ENCODE data around the gene ZNF318. TPM values are rescaled to one million over a fixed set of nuclear protein-coding genes. Genes with fewer than 3 reads are reported as not detected.
A peak's percentile ranks its signal among the peaks of the same experiment; 100 is the strongest.

Gene ZNF318
- total and polyA plus RNA-seq, 2 donors (not counting 1 experiment from before 2014, with no cell fraction given) = 79.7 to 91.8 TPM

DNA sequence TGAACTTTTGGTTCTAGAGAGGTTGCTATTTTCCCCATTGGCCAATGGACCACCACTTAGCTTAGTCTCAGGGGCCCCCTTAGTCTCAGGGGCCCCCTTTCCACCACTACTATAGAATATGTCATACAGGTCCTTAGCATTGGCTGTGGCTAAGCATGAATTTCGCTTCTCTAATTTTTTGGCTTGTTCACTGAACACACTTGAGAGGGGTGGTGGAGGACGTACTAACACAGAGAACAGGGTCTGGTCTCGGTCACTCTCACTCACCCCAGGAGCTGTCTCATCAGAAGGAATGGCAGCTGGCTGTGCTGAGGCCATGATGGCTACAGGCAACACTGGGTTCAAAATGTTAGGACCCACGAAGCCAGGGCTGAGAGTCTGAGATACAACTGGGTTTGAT lies 30.3 kb downstream of the ZNF318 start:
- ChIA-PET CTCF (interaction anchor here (1.0 to 4.8 kb wide), 6 partner anchors 10 to 76 kb away, joined by 3 to 37 read pairs (median 4); partner anchors contain the start of gene CRIP3), POLR2A (interaction anchor here (0.6 kb wide), 1 partner anchor 114 kb away, joined by 4 read pairs; no protein-coding TSS in a partner anchor)
- Histone ChIP-seq H3K27me3 (replicated peaks in 1 of 4; ENCODE audit: control extremely low read depth in 1 of 4, control insufficient read depth in 3 of 4, insufficient read depth in 4 of 4, low read length in 3 of 4) (no peaks in the 10 kb centered on the region), H2AFZ (ENCODE audit: insufficient read depth, low read depth, low read length, poor library complexity, severe bottlenecking) (no peak overlapping the region), H3K36me3 (replicated peaks in 1 of 2; ENCODE audit: control extremely low read depth in 1 of 2, control insufficient read depth in 1 of 2, extremely low read depth in 1 of 2, insufficient read depth in 2 of 2, low read length in 1 of 2) (peaks cover 7 to 74% of the 10 kb centered on the region in 2 experiments), H3K9ac (ENCODE audit: low read length) (no peak overlapping the region), H3K4me1 (ENCODE audit: control insufficient read depth in 2 of 2, insufficient read depth in 2 of 2, low read length in 2 of 2) (peaks cover 23 to 25% of the 10 kb centered on the region in 2 donors), H3K79me2 (ENCODE audit: control insufficient read depth, insufficient read depth, low read length) (peaks cover 11% of the 10 kb centered on the region), H4K20me1 (ENCODE audit: control insufficient read depth, insufficient read depth, low read length, poor library complexity, severe bottlenecking) (peaks cover 37% of the 10 kb centered on the region), H3K4me3 (ENCODE audit: control extremely low read depth in 1 of 5, extremely low read depth in 1 of 5, insufficient read depth in 1 of 5, low read depth in 2 of 5, low read length in 4 of 5) (no peak overlapping the region), H3K27ac (ENCODE audit: low read length in 2 of 2) (peak overlapping the region in 1 of 2 donors; percentile 63), H3K9me3 (ENCODE audit: control extremely low read depth in 1 of 3, control insufficient read depth in 2 of 3, insufficient read depth in 1 of 3, low read length in 2 of 3) (no peaks in the 10 kb centered on the region), H3K4me2 (replicated peaks; ENCODE audit: low read depth, low read length, poor library complexity, severe bottlenecking) (no peak overlapping the region)
- DNase-seq (no peak), ATAC-seq (ENCODE audit: low read depth) (peak; percentile 80)
- H3K27ac Mint-ChIP-seq = peak overlapping the region; percentile 53
- H3K4me3 Mint-ChIP-seq = no peak overlapping the region
- H3K9me3 Mint-ChIP-seq (ENCODE audit: insufficient read depth) = no peaks in the 10 kb centered on the region
- H3K4me1 Mint-ChIP-seq = peaks cover 40% of the 10 kb centered on the region
- TF ChIP-seq, protein P1, sequence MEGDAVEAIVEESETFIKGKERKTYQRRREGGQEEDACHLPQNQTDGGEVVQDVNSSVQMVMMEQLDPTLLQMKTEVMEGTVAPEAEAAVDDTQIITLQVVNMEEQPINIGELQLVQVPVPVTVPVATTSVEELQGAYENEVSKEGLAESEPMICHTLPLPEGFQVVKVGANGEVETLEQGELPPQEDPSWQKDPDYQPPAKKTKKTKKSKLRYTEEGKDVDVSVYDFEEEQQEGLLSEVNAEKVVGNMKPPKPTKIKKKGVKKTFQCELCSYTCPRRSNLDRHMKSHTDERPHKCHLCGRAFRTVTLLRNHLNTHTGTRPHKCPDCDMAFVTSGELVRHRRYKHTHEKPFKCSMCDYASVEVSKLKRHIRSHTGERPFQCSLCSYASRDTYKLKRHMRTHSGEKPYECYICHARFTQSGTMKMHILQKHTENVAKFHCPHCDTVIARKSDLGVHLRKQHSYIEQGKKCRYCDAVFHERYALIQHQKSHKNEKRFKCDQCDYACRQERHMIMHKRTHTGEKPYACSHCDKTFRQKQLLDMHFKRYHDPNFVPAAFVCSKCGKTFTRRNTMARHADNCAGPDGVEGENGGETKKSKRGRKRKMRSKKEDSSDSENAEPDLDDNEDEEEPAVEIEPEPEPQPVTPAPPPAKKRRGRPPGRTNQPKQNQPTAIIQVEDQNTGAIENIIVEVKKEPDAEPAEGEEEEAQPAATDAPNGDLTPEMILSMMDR (IDR thresholded peaks at IDR 0.05) = no peak
- no peak for TF ChIP-seq EZH2 (IDR thresholded peaks at IDR 0.05; ENCODE audit: borderline replicate concordance, insufficient read depth, low read depth, low read length, poor library complexity, severe bottlenecking)
- intact Hi-C loops (cut with micrococcal nuclease) = no loop called here
- H3K27me3 Mint-ChIP-seq = no peaks in the 10 kb centered on the region
- 74% methylated on average over 3 of the region's 4 CpGs for WGBS (ENCODE audit: insufficient coverage)

DNA sequence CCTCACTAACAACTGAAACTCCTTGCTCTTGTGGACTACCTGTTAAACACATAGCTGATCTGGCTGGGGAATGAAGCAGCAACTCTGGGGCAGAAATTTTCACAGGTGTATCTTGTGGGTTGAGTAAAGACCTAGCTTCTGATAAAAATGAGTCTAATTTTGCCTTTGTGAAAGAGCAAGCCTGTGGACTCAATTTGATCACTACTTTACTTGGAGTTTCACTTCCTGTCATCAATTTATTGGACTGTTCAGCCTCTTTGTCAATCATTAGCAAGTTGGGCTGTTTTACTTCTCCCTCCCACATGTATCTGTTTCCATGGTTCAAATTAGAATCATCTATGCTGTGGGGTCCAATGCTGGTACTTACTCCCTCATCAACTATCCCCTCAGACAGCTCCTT lies 31.2 kb downstream of the ZNF318 start:
- H3K9me3 Mint-ChIP-seq (ENCODE audit: insufficient read depth) = no peaks in the 10 kb centered on the region
- no peak overlapping the region for H3K4me3 Mint-ChIP-seq
- Histone ChIP-seq H3K27ac (ENCODE audit: low read length in 2 of 2) (peak overlapping the region in 1 of 2 donors; percentile 63), H2AFZ (ENCODE audit: insufficient read depth, low read depth, low read length, poor library complexity, severe bottlenecking) (no peak overlapping the region), H3K4me2 (replicated peaks; ENCODE audit: low read depth, low read length, poor library complexity, severe bottlenecking) (peak overlapping the region; percentile 11), H3K9me3 (ENCODE audit: control extremely low read depth in 1 of 3, control insufficient read depth in 2 of 3, insufficient read depth in 1 of 3, low read length in 2 of 3) (no peaks in the 10 kb centered on the region), H3K27me3 (replicated peaks in 1 of 4; ENCODE audit: control extremely low read depth in 1 of 4, control insufficient read depth in 3 of 4, insufficient read depth in 4 of 4, low read length in 3 of 4) (no peaks in the 10 kb centered on the region), H3K79me2 (ENCODE audit: control insufficient read depth, insufficient read depth, low read length) (peaks cover 9% of the 10 kb centered on the region), H3K4me3 (ENCODE audit: control extremely low read depth in 1 of 5, extremely low read depth in 1 of 5, insufficient read depth in 1 of 5, low read depth in 2 of 5, low read length in 4 of 5) (no peak overlapping the region), H3K4me1 (ENCODE audit: control insufficient read depth in 2 of 2, insufficient read depth in 2 of 2, low read length in 2 of 2) (peaks cover 23 to 25% of the 10 kb centered on the region in 2 donors), H4K20me1 (ENCODE audit: control insufficient read depth, insufficient read depth, low read length, poor library complexity, severe bottlenecking) (peaks cover 29% of the 10 kb centered on the region), H3K9ac (ENCODE audit: low read length) (no peak overlapping the region), H3K36me3 (replicated peaks in 1 of 2; ENCODE audit: control extremely low read depth in 1 of 2, control insufficient read depth in 1 of 2, extremely low read depth in 1 of 2, insufficient read depth in 2 of 2, low read length in 1 of 2) (peaks cover 7 to 67% of the 10 kb centered on the region in 2 experiments)
- CTCF ChIA-PET = interaction anchor here (0.9 to 4.8 kb wide), 9 partner anchors 12 to 168 kb away, joined by 3 to 37 read pairs (median 4); partner anchors contain the start of gene CRIP3
- peaks cover 41% of the 10 kb centered on the region for H3K4me1 Mint-ChIP-seq
- intact Hi-C loops (cut with micrococcal nuclease) = no loop called here
- DNase-seq (no peak), ATAC-seq (ENCODE audit: low read depth) (no peak)
- peak overlapping the region; percentile 53 for H3K27ac Mint-ChIP-seq
- no peaks in the 10 kb centered on the region for H3K27me3 Mint-ChIP-seq
- POLR2A ChIA-PET = no interaction called here
- TF ChIP-seq, protein P1 (IDR thresholded peaks at IDR 0.05) = no peak
- TF ChIP-seq EZH2 (IDR thresholded peaks at IDR 0.05; ENCODE audit: borderline replicate concordance, insufficient read depth, low read depth, low read length, poor library complexity, severe bottlenecking) = no peak

Data from B cell (primary cell).